Kidney (tissue), 14 donors: ENCODE measurements around the gene KCNN3. TPM values are rescaled to one million over a fixed set of nuclear protein-coding genes. Genes with fewer than 3 reads are reported as not detected.

Experiments used
- DNase-seq, 5 donors: peaks; one replicate each; pipeline ENCODE4 v3.0.0-alpha.2; 2013 to 2020
- FAIRE-seq: peaks from 2 replicates; lab custom pipeline; 2012; peaks lifted over from hg19 to GRCh38; lab: Jason Lieb, UNC
- H3K27ac ChIP-seq, 2 donors: one replicate each; pipeline ENCODE4 v1.7.0; 2013; ENCODE audit warnings: low read depth in 2 of 2, low read length in 2 of 2, inconsistent platforms in 1 of 2
- H3K27me3 ChIP-seq: one replicate; pipeline ENCODE4 v1.7.1; 2013; ENCODE audit warnings: low read length, inconsistent platforms; ENCODE audit not compliant: control insufficient read depth, insufficient read depth
- H3K36me3 ChIP-seq, 3 donors: one replicate each; pipeline versions ENCODE4 v1.7.0 to v1.7.1; 2013; ENCODE audit warnings: low read length in 3 of 3, control low read depth in 1 of 3, inconsistent platforms in 1 of 3; ENCODE audit not compliant: insufficient read depth in 3 of 3, control insufficient read depth in 2 of 3
- H3K4me1 ChIP-seq, 3 donors: one replicate each; pipeline versions ENCODE4 v1.7.0 to v1.7.1; 2013; ENCODE audit warnings: low read length in 3 of 3, inconsistent platforms in 1 of 3, low read depth in 1 of 3; ENCODE audit not compliant: control insufficient read depth in 2 of 3, insufficient read depth in 2 of 3
- H3K4me3 ChIP-seq, 3 donors: one replicate each; pipeline versions ENCODE4 v1.7.0 to v1.8.1; 2013; ENCODE audit warnings: low read length in 3 of 3, control low read depth in 1 of 3, inconsistent platforms in 1 of 3
- H3K9ac ChIP-seq, 3 donors: one replicate each; pipeline versions ENCODE4 v1.7.0 to v1.7.1; 2013; ENCODE audit warnings: low read length in 3 of 3, control low read depth in 1 of 3, inconsistent platforms in 1 of 3
- H3K9me3 ChIP-seq, 3 donors: one replicate each; pipeline versions ENCODE4 v1.7.0 to v1.7.1; 2013; ENCODE audit warnings: low read length in 3 of 3, control low read depth in 1 of 3, inconsistent platforms in 1 of 3; ENCODE audit not compliant: control insufficient read depth in 2 of 3, insufficient read depth in 1 of 3
- CTCF ChIP-seq: IDR thresholded peaks from 3 replicates; pipeline ENCODE4 v1.5.1; 2012; ENCODE audit warnings: mild to moderate bottlenecking, moderate library complexity, borderline replicate concordance; ENCODE audit not compliant: insufficient read depth; ENCODE audit errors: extremely low read depth
- intact Hi-C: fragments of 100-400 bp; cut with DNase I; formaldehyde crosslinking; loops from one replicate; pipeline ENCODE4 v1.11.1; 2022
- polyA plus RNA-seq: library from polyadenylated mRNA; stranded (reverse); fragments of 350-450 nt; fragmentation: Illumina TruSeq; extraction: RNeasy Lipid Tissue Mini Kit (QIAGEN cat#74804); gene quantifications from one replicate; pipeline ENCODE4 v1.2.3, GENCODE V29; 2014; ENCODE audit warnings: low read depth, low replicate concordance; ENCODE audit not compliant: insufficient read depth
- total RNA-seq: library from RNA; stranded (reverse); fragmentation: NEBNext Ultra II Directional; extraction: Animal tissue kit (Norgen Biotek cat#: 25700); gene quantifications from one replicate; pipeline ENCODE4 v1.2.1, GENCODE V29; 2021
- donor health status: control.
- donor health status: control.
- donor health status: control.
- donor health status: control.
- donor health status: control.
- donor health status: DM: yes; HTN: yes; CAD: no.
- donor health status: Normal renal cell carcinoma (clear cell type).

Gene KCNN3
- total and polyA plus RNA-seq, 2 donors from 2014 or later, result 2.6 to 5.6 TPM

DNA sequence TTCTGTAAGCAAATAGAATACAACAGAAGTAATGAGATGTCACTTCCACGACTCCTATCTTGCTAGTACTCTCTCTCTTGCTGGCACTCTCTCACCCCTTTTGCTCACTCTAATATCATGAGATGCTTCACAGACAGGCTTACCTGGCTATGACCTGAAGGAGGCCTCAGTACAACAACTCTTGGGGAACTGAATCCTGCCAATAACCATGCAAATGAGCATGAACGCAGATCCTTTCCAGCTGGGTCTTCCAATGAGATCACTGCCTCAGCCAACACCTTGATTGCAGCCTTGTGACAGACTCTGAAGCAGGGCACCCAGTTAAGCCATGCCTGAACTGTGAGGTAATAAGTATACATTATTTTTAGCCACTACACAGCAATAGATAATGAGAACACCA is 209.0 kb downstream of the KCNN3 start:
- H3K4me3 ChIP-seq, result no peak overlapping the region
- no peak for DNase-seq
- no peaks in the 10 kb centered on the region for H3K27me3 ChIP-seq
- no peak for TF ChIP-seq CTCF
- no peaks in the 10 kb centered on the region for H3K4me1 ChIP-seq
- intact Hi-C loops, result no loop called here
- FAIRE-seq, result no peak
- no peak overlapping the region for H3K9ac ChIP-seq
- H3K9me3 ChIP-seq, result no peaks in the 10 kb centered on the region
- H3K27ac ChIP-seq, result no peak overlapping the region
- no peaks in the 10 kb centered on the region for H3K36me3 ChIP-seq

- Histone ChIP-seq H3K4me3 (no peak overlapping the region), H3K9ac (no peak overlapping the region), H3K4me1 (no peaks in the 10 kb centered on the region), H3K9me3 (no peaks in the 10 kb centered on the region), H3K27ac (no peak overlapping the region), H3K36me3 (no peaks in the 10 kb centered on the region), H3K27me3 (no peaks in the 10 kb centered on the region)
- intact Hi-C loops, result no loop called here
- no peak for FAIRE-seq
- no peak for TF ChIP-seq CTCF
- DNase-seq, result no peak
These were observed 210.1 kb downstream of the KCNN3 start for GRCh38 chr1:154659823-154660592.

DNA sequence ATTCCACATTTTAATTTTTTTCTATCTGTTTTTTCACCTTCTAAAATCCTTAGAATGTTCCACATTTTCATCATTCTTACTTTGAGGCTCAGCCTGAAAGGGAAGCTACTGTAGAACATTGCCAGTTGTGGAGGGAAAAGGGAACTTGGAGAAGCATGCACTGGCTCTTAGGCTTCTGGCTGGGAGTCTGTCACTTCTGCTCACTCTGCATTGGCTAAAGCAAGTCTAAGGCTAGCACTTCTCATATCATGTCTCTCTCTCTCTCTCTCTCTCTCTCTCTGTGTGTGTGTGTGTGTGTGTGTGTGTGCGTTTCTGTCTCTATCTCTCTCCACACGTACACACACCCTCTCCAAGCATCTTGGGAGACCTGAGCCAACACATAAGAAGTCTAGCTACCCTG is 212.5 kb downstream of the KCNN3 start:
- Histone ChIP-seq H3K36me3 (no peaks in the 10 kb centered on the region), H3K4me3 (no peak overlapping the region), H3K27me3 (no peaks in the 10 kb centered on the region), H3K9ac (no peak overlapping the region), H3K9me3 (no peaks in the 10 kb centered on the region), H3K27ac (no peak overlapping the region), H3K4me1 (no peaks in the 10 kb centered on the region)
- FAIRE-seq, result no peak
- DNase-seq, result no peak
- intact Hi-C loops, result no loop called here
- TF ChIP-seq CTCF, result no peak
